Vagina (tissue), 2 donors: ENCODE data around the gene LAMTOR3. TPM values are rescaled to one million over a fixed set of nuclear protein-coding genes. Genes with fewer than 3 reads are reported as not detected.

ENCODE experiments used
- DNase-seq, 2 donors: peaks; one replicate each; pipeline ENCODE4 v3.0.0-alpha.2; 2017; ENCODE audit errors: extremely low spot score in 2 of 2
- H3K27ac ChIP-seq: fragments of 200-600 bp; sonication (generic); one replicate; pipeline ENCODE4 v1.5.1; 2019
- H3K27me3 ChIP-seq: fragments of 200-600 bp; sonication (generic); one replicate; pipeline ENCODE4 v1.5.1; 2019
- H3K36me3 ChIP-seq, 2 donors: fragments of 200-600 bp; sonication (generic); one replicate each; pipeline ENCODE4 v1.5.1; 2017 to 2019
- H3K4me1 ChIP-seq: fragments of 200-600 bp; sonication (generic); one replicate; pipeline ENCODE4 v1.5.1; 2019
- H3K4me3 ChIP-seq, 2 donors: fragments of 200-600 bp; sonication (generic); 1 replicate in 1 of 2; 2 replicates in 1 of 2; pipeline ENCODE4 v1.5.1; 2016 to 2019
- H3K9me3 ChIP-seq: fragments of 200-600 bp; sonication (generic); one replicate; pipeline ENCODE4 v1.5.1; 2019
- CTCF ChIP-seq, 3 experiments: fragments of 450-650 bp in 2 of 3; fragments of 200-600 bp in 1 of 3; sonication (generic) in 1 of 3; IDR thresholded peaks; one replicate each; pipeline ENCODE4 v1.5.1; 2017 to 2019; ENCODE audit warnings: antibody characterized with exemption in 3 of 3, mild to moderate bottlenecking in 2 of 3, moderate library complexity in 2 of 3
- POLR2A ChIP-seq, 2 donors: fragments of 450-650 bp; IDR thresholded peaks; one replicate each; pipeline ENCODE4 v1.6.1; 2017; ENCODE audit warnings: antibody characterized with exemption in 2 of 2, mild to moderate bottlenecking in 2 of 2, moderate library complexity in 2 of 2
- POLR2AphosphoS5 ChIP-seq, 2 donors: sonication (generic); formaldehyde crosslinking; IDR thresholded peaks; one replicate each; pipeline ENCODE4 v1.9.0; 2017; ENCODE audit warnings: antibody characterized with exemption in 2 of 2, mild to moderate bottlenecking in 2 of 2, low read depth in 1 of 2; ENCODE audit not compliant: insufficient read depth in 1 of 2
- intact Hi-C: fragments of 100-400 bp; cut with DNase I; formaldehyde crosslinking; loops from one replicate; pipeline ENCODE4 v1.15.1; 2023
- total RNA-seq: library from RNA; depleted of rRNA; stranded (reverse); fragments of >200 nt; gene quantifications from one replicate; pipeline ENCODE4 v1.2.3, GENCODE V29; 2016

The LAMTOR3 gene
- total RNA-seq, 1 donor from 2014 or later = 46.2 TPM

GRCh38 chr4:99852199-99852749 lies 42.0 kb downstream of the LAMTOR3 start:
- Histone ChIP-seq H3K27ac (no peak overlapping the region), H3K9me3 (no peaks in the 10 kb centered on the region), H3K4me1 (no peaks in the 10 kb centered on the region), H3K4me3 (no peak overlapping the region), H3K27me3 (no peaks in the 10 kb centered on the region), H3K36me3 (no peaks in the 10 kb centered on the region)
- DNase-seq = no peak
- TF ChIP-seq POLR2AphosphoS5 (IDR thresholded peaks at IDR 0.05; ENCODE audit: insufficient read depth in 1 of 2, low read depth in 1 of 2) = no peak
- no peak for TF ChIP-seq POLR2A (IDR thresholded peaks at IDR 0.05)
- TF ChIP-seq CTCF (IDR thresholded peaks at IDR 0.05) = no peak
- intact Hi-C loops = no loop called here

GRCh38 chr4:99848591-99849001 lies 45.6 kb downstream of the LAMTOR3 start:
- Histone ChIP-seq H3K9me3 (no peaks in the 10 kb centered on the region), H3K27me3 (no peaks in the 10 kb centered on the region), H3K4me3 (no peak overlapping the region), H3K4me1 (no peaks in the 10 kb centered on the region), H3K27ac (no peak overlapping the region), H3K36me3 (no peaks in the 10 kb centered on the region)
- intact Hi-C loops = no loop called here
- DNase-seq = no peak
- TF ChIP-seq POLR2AphosphoS5 (IDR thresholded peaks at IDR 0.05; ENCODE audit: insufficient read depth in 1 of 2, low read depth in 1 of 2) (no peak), CTCF (IDR thresholded peaks at IDR 0.05) (no peak), POLR2A (IDR thresholded peaks at IDR 0.05) (no peak)

- intact Hi-C loops = no loop called here
- H3K27me3 ChIP-seq = no peaks in the 10 kb centered on the region
- H3K36me3 ChIP-seq = no peaks in the 10 kb centered on the region
- no peak overlapping the region for H3K27ac ChIP-seq
- no peaks in the 10 kb centered on the region for H3K4me1 ChIP-seq
- H3K4me3 ChIP-seq = no peak overlapping the region
- TF ChIP-seq CTCF (IDR thresholded peaks at IDR 0.05) = no peak
- no peak for DNase-seq
- H3K9me3 ChIP-seq = no peaks in the 10 kb centered on the region
Observed at GRCh38 chr4:99847362-99847976, 46.8 kb downstream of the LAMTOR3 start.

GRCh38 chr4:99846891-99847290 lies 47.3 kb downstream of the LAMTOR3 start:
- Histone ChIP-seq H3K4me3 (no peak overlapping the region), H3K36me3 (no peaks in the 10 kb centered on the region), H3K9me3 (no peaks in the 10 kb centered on the region), H3K27ac (no peak overlapping the region), H3K27me3 (no peaks in the 10 kb centered on the region), H3K4me1 (no peaks in the 10 kb centered on the region)
- no peak for DNase-seq
- no peak for TF ChIP-seq CTCF (IDR thresholded peaks at IDR 0.05)
- no peak for TF ChIP-seq POLR2A (IDR thresholded peaks at IDR 0.05)
- no peak for TF ChIP-seq POLR2AphosphoS5 (IDR thresholded peaks at IDR 0.05; ENCODE audit: insufficient read depth in 1 of 2, low read depth in 1 of 2)
- intact Hi-C loops = no loop called here

- no peak overlapping the region for H3K4me3 ChIP-seq
- H3K27me3 ChIP-seq = no peaks in the 10 kb centered on the region
- no peaks in the 10 kb centered on the region for H3K4me1 ChIP-seq
- TF ChIP-seq CTCF (IDR thresholded peaks at IDR 0.05) (no peak), POLR2AphosphoS5 (IDR thresholded peaks at IDR 0.05; ENCODE audit: insufficient read depth in 1 of 2, low read depth in 1 of 2) (no peak), POLR2A (IDR thresholded peaks at IDR 0.05) (no peak)
- intact Hi-C loops = no loop called here
- DNase-seq = no peak
- no peaks in the 10 kb centered on the region for H3K36me3 ChIP-seq
- no peaks in the 10 kb centered on the region for H3K9me3 ChIP-seq
- H3K27ac ChIP-seq = no peak overlapping the region
Observed at GRCh38 chr4:99845708-99846469, 48.3 kb downstream of the LAMTOR3 start.
